ENCODE results near the gene NPAS1. TPM values are rescaled to one million over a fixed set of nuclear protein-coding genes. Genes with fewer than 3 reads are reported as not detected.

Gene NPAS1
- total RNA-seq, 1 experiment from 2014 or later, result 0.37 TPM

GRCh38 chr19:47081095-47081494 is 61.5 kb downstream of the NPAS1 start:
- peak; percentile 26 for DNase-seq (ENCODE audit: low read depth)

- no peak for DNase-seq (ENCODE audit: low read depth)
These were observed 62.9 kb downstream of the NPAS1 start for GRCh38 chr19:47082493-47082892.

- DNase-seq (ENCODE audit: low read depth), result no peak
These were observed 65.3 kb downstream of the NPAS1 start for GRCh38 chr19:47084879-47085439.

GRCh38 chr19:47086280-47086679 is 66.6 kb downstream of the NPAS1 start:
- no peak for DNase-seq (ENCODE audit: low read depth)

DNA sequence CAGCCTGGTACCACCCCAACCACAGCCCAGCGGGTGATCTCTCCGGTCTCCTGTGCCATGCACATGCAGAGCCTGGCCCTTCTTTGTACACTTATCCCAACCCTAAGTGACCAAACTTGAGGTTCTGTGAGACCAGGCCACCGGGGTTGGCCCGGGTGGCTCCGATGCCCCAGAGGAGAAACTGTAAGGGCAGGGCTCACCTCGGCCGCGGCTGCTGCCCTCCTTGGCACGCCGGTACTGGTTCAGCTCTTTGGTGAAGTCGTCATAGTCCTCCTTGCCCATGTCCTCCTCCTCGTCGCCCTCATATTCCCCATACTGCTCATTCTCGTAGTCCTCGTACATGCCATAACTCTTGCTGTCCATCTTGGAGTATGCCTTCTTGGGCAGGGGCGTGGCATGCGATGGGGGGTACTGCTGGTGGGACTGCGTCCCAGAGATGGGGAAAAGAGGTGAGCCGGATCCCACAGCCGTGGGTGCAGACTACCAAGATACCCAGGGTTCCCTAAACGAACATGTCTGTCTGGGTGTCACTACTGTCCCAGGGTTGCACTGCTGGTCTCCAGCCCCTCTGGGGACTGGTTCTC is 70.2 kb downstream of the NPAS1 start:
- DNase-seq (ENCODE audit: low read depth), result no peak

DNA sequence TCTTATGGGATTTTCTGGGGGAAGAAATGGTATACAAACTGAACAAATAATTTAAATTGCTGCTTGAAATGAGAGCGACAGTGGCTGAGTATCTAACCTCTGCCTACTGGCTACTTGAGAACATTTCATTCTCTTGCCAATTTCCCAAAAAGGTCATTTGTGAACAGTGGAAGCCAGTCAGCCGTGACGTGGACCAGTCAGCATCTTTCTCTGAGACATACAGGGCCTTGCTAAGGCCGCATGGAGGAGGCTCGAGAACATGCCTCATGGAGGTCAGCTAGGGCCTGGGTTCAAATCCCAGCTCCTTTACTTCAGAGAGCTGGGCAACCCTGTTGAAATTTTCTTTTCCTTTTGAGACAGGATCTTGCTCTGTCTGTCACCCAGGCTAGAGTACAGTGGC is 73.6 kb downstream of the NPAS1 start:
- DNase-seq (ENCODE audit: low read depth), result no peak

DNA sequence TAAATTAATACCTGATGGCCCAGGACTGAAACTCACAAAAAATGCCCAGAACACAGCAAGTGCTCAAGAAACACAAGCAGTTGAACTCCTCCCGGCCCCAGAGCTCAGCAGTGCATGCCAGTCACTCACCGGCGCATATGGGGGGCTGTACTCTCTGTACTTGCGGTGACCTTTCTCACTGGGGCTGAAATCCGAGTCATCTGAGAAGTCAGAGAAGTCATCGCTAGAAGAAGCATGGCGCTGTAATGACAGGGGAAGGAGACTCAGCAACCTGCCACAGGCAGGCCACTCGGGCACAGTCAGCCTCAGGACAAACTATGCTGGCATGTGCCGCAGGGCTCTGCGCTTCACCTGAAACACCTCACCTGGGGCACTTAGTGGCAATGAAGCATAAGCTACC is 74.2 kb downstream of the NPAS1 start:
- DNase-seq (ENCODE audit: low read depth), result no peak

DNA sequence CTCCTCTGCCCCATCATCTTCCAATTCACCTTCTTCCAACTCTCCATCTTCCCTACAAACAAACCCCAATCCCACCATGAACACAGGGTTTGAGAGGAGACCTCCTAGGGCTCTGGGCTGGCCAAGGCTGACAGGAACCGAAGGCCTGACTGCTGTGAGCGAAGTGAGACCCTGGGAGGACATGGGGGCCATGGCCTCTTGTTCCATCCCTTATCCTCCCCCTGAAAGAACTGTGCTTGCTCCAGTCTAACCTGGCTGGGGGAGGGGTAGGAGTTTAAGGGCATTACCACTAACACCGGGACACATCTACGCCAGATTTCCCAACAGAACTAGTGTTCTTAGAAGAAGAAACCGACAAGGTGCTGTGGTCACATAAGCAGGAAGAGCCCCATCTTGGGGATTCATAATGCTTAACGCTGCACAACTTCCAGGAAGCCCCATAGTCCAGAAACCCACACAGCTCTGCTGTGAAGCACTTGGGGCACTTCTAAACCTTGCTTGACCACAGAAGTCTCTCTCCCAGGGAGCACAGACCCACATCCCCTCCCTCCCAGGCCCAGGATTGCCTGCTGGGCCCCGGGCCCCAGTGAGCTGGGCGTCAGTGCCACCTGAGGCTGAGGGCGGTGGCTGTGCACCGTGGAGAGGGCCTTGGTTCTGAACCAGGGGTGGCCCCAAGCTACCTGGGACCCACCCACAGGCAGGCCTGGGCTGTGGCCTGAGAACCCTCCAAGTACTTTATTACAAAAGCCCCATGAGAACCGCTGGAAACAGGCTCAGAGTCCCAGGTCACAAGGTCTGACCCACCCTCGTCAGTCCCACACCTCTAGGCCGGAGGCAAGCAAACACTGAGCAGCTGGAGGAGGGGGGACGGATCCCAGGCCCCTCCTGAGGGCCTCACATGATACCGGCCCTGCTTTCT is 75.2 kb downstream of the NPAS1 start:
- no peak for DNase-seq (ENCODE audit: low read depth)

Other genes with a start within 250 kb of the NPAS1 start
- gene SLC1A5, start 231.2 kb upstream of the NPAS1 start, total RNA-seq (2014; rRNA removed; shearing (Covaris generic)), result 89.0 and 173 TPM in 2 replicates
- gene AP2S1, start 169.0 kb upstream of the NPAS1 start, total RNA-seq (2014; rRNA removed; shearing (Covaris generic)), result 365 and 428 TPM in 2 replicates
- gene ARHGAP35, start 158.8 kb upstream of the NPAS1 start, total RNA-seq (2014; rRNA removed; shearing (Covaris generic)), result 18.7 and 43.2 TPM in 2 replicates
- 57.2 and 64.7 TPM in 2 replicates for gene TMEM160, start 28.8 kb downstream of the NPAS1 start, total RNA-seq (2014; rRNA removed; shearing (Covaris generic))
- gene ZC3H4, start 93.9 kb downstream of the NPAS1 start, total RNA-seq (2014; rRNA removed; shearing (Covaris generic)), result 4.5 and 11.2 TPM in 2 replicates
- gene SAE1, start 111.0 kb downstream of the NPAS1 start, total RNA-seq (2014; rRNA removed; shearing (Covaris generic)), result 238 and 270 TPM in 2 replicates
- 1.9 and 5.0 TPM in 2 replicates for gene BBC3, start 211.4 kb downstream of the NPAS1 start, total RNA-seq (2014; rRNA removed; shearing (Covaris generic))
- gene CCDC9, start 236.7 kb downstream of the NPAS1 start, total RNA-seq (2014; rRNA removed; shearing (Covaris generic)), result 2.1 and 6.0 TPM in 2 replicates

Data from M059J (cell line).